CD4-positive, alpha-beta T cell (primary cell): ENCODE results near the gene TXNDC5. TPM values are rescaled to one million over a fixed set of nuclear protein-coding genes. Genes with fewer than 3 reads are reported as not detected.
A peak's percentile ranks its signal among the peaks of the same experiment; 100 is the strongest.

ENCODE experiments used
- ATAC-seq: fragments of 200-7000 bp; cut with Tn5 transposase; one replicate; pipeline ENCODE4 v1.10.0; 2022; ENCODE audit warnings: mild to moderate bottlenecking; ENCODE audit not compliant: poor library complexity
- CTCF ChIA-PET: fragments of 350-600 bp; sonication (Branson Sonifier 250); formaldehyde crosslinking; loops from one replicate; lab custom pipeline; 2021; ENCODE audit warnings: antibody characterized with exemption, inconsistent platforms; lab: Charles Lee
- POLR2A ChIA-PET: fragments of 350-600 bp; sonication (Branson Sonifier 250); formaldehyde crosslinking; loops from one replicate; lab custom pipeline; 2021; ENCODE audit warnings: antibody characterized with exemption, inconsistent platforms; lab: Charles Lee
- DNase-seq, 14 experiments: peaks; one replicate each; pipeline ENCODE4 v3.0.0-alpha.2; 2013 to 2020; ENCODE audit warnings: mixed read lengths in 2 of 14
- H3K27ac ChIP-seq, 2 donors: one replicate each; pipeline versions ENCODE4 v1.5.1 to v1.7.0; 2013; ENCODE audit warnings: low read length in 2 of 2, low read depth in 1 of 2, mild to moderate bottlenecking in 1 of 2
- H3K27me3 ChIP-seq, 2 experiments: 1 replicate in 1 of 2; 2 replicates in 1 of 2; pipeline versions ENCODE4 v1.6.1 to v1.7.0; 2013; ENCODE audit warnings: low read length in 2 of 2, control low read depth in 1 of 2, mild to moderate bottlenecking in 1 of 2, moderate library complexity in 1 of 2; ENCODE audit not compliant: insufficient read depth in 2 of 2, control insufficient read depth in 1 of 2
- H3K36me3 ChIP-seq: one replicate; pipeline ENCODE4 v1.6.1; 2013; ENCODE audit warnings: low read length, control low read depth; ENCODE audit not compliant: insufficient read depth
- H3K4me1 ChIP-seq: one replicate; pipeline ENCODE4 v1.6.1; 2013; ENCODE audit warnings: low read length, control low read depth; ENCODE audit not compliant: insufficient read depth
- H3K4me3 ChIP-seq: one replicate; pipeline ENCODE4 v1.5.1; 2013; ENCODE audit warnings: mild to moderate bottlenecking, low read length, moderate library complexity
- H3K9me3 ChIP-seq, 2 experiments: 1 replicate in 1 of 2; 2 replicates in 1 of 2; pipeline versions ENCODE4 v1.6.1 to v1.7.0; 2013; ENCODE audit warnings: low read length in 2 of 2, mild to moderate bottlenecking in 2 of 2, control low read depth in 1 of 2, moderate library complexity in 1 of 2; ENCODE audit not compliant: control insufficient read depth in 1 of 2, insufficient read depth in 1 of 2
- H3K27ac Mint-ChIP-seq: one replicate; pipeline ENCODE4 v1.8.0; 2020; ENCODE audit warnings: mixed read lengths
- H3K27me3 Mint-ChIP-seq: one replicate; pipeline ENCODE4 v1.8.0; 2021; ENCODE audit warnings: mixed read lengths
- H3K36me3 Mint-ChIP-seq: one replicate; pipeline ENCODE4 v1.8.0; 2021; ENCODE audit warnings: low read depth, mixed read lengths
- H3K4me1 Mint-ChIP-seq: one replicate; pipeline ENCODE4 v1.8.0; 2021; ENCODE audit warnings: low read depth, mixed read lengths
- H3K4me3 Mint-ChIP-seq: one replicate; pipeline ENCODE4 v1.8.0; 2020; ENCODE audit warnings: mild to moderate bottlenecking, mixed read lengths
- H3K9me3 Mint-ChIP-seq: one replicate; pipeline ENCODE4 v1.8.0; 2020; ENCODE audit warnings: mixed read lengths
- CTCF ChIP-seq: fragments of 200-600 bp; IDR thresholded peaks from one replicate; pipeline ENCODE4 v1.8.0; 2022; ENCODE audit warnings: antibody characterized with exemption, mild to moderate bottlenecking
- intact Hi-C, 2 experiments: fragments of 100-400 bp; cut with DNase I in 1 of 2; cut with micrococcal nuclease in 1 of 2; formaldehyde crosslinking; loops; one replicate each; pipeline versions ENCODE4 v1.15.1 to v1.9.0; 2023 to 2025; cut with DNase I, micrococcal nuclease
- total RNA-seq, 174 experiments: library from RNA in 2 of 174; stranded (reverse) in 2 of 174; gene quantifications; one replicate each; pipeline ENCODE4 v1.2.3 and lab custom pipeline; 2021 to 2026

Gene TXNDC5
- total RNA-seq, 2 experiments from 2014 or later, result 4.2 to 7.8 TPM

- DNase-seq (no peak), ATAC-seq (no peak)
- H3K4me1 ChIP-seq, result peaks cover 16% of the 10 kb centered on the region
- no peak overlapping the region for H3K27ac ChIP-seq
- no peaks in the 10 kb centered on the region for H3K9me3 Mint-ChIP-seq
- no peak overlapping the region for H3K27ac Mint-ChIP-seq
- H3K4me1 Mint-ChIP-seq, result no peaks in the 10 kb centered on the region
- intact Hi-C loops, result loop anchor here in 1 of 2 experiments (5.0 to 10.0 kb wide), 3 partner anchors 327 to 527 kb away; partner anchors contain the start of genes CAGE1, RIOK1 and SLC35B3
- ChIA-PET CTCF (no interaction called here), POLR2A (interaction anchor here (1.0 kb wide), 1 partner anchor 191 kb away, joined by 3 read pairs; the partner anchor contains the start of gene EEF1E1)
- H3K36me3 Mint-ChIP-seq, result no peaks in the 10 kb centered on the region
- peaks cover 2% of the 10 kb centered on the region in 2 experiments for H3K27me3 ChIP-seq
- H3K27me3 Mint-ChIP-seq, result no peaks in the 10 kb centered on the region
- H3K4me3 Mint-ChIP-seq, result no peak overlapping the region
- no peak for TF ChIP-seq CTCF
- no peaks in the 10 kb centered on the region for H3K36me3 ChIP-seq
- no peak overlapping the region for H3K4me3 ChIP-seq
- no peaks in the 10 kb centered on the region for H3K9me3 ChIP-seq
These were observed 1.4 kb upstream of the TXNDC5 start for GRCh38 chr6:7912024-7912423.

GRCh38 chr6:7911345-7911725 lies 747 bp upstream of the TXNDC5 start:
- Mint-ChIP-seq H3K27ac (no peak overlapping the region), H3K4me1 (no peaks in the 10 kb centered on the region), H3K27me3 (no peaks in the 10 kb centered on the region), H3K4me3 (no peak overlapping the region), H3K36me3 (no peaks in the 10 kb centered on the region), H3K9me3 (no peaks in the 10 kb centered on the region)
- no peak for DNase-seq
- intact Hi-C loops, result loop anchor here in 1 of 2 experiments (2.0 to 10.0 kb wide), 5 partner anchors 155 to 527 kb away; partner anchors contain the start of genes CAGE1, EEF1E1, RIOK1 and SLC35B3
- no peaks in the 10 kb centered on the region for H3K9me3 ChIP-seq
- ATAC-seq, result no peak
- POLR2A ChIA-PET, result interaction anchor here (1.0 kb wide), 1 partner anchor 191 kb away, joined by 3 read pairs; the partner anchor contains the start of gene EEF1E1
- H3K36me3 ChIP-seq, result no peaks in the 10 kb centered on the region
- H3K27ac ChIP-seq, result no peak overlapping the region
- no peak for TF ChIP-seq CTCF
- peaks cover 16% of the 10 kb centered on the region for H3K4me1 ChIP-seq
- H3K4me3 ChIP-seq, result peak overlapping the region; percentile 77
- CTCF ChIA-PET, result no interaction called here
- H3K27me3 ChIP-seq, result peaks cover 0 to 2% of the 10 kb centered on the region in 2 experiments

DNA sequence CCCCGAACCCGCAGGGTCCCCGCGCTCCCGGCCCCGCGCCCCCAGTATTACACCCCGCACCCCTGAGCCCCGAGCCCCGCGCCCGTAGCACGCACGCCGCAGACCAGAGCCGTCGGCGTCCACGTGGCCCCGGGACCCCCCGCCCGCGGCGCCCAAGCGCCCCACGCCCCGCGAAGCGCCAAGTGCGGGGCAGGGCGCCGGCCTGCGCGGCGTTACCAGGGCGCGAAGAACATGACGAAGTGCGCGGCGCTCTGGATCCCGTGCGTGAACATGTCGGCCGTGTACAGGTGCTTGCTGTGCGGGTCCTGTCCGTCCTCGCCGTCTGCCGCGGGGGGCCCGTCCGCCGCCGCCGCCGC lies 312 bp downstream of the TXNDC5 start:
- Histone ChIP-seq H3K4me1 (peaks cover 16% of the 10 kb centered on the region), H3K4me3 (peak overlapping the region; percentile 44), H3K36me3 (no peaks in the 10 kb centered on the region), H3K27me3 (peaks cover 0 to 2% of the 10 kb centered on the region in 2 experiments), H3K9me3 (no peaks in the 10 kb centered on the region), H3K27ac (no peak overlapping the region)
- Mint-ChIP-seq H3K27me3 (no peaks in the 10 kb centered on the region), H3K36me3 (peaks cover under 1% of the 10 kb centered on the region), H3K4me3 (no peak overlapping the region), H3K4me1 (no peaks in the 10 kb centered on the region), H3K9me3 (no peaks in the 10 kb centered on the region), H3K27ac (no peak overlapping the region)
- TF ChIP-seq CTCF, result no peak
- DNase-seq (no peak), ATAC-seq (peak; percentile 37)
- intact Hi-C loops, result loop anchor here in 1 of 2 experiments (2.0 to 10.0 kb wide), 5 partner anchors 157 to 527 kb away; partner anchors contain the start of genes CAGE1, EEF1E1, RIOK1 and SLC35B3
- CTCF ChIA-PET, result no interaction called here
- POLR2A ChIA-PET, result interaction anchor here (1.0 kb wide), 1 partner anchor 154 kb away, joined by 3 read pairs; no protein-coding TSS in a partner anchor
